Ectodermal cell (in vitro differentiated cells): ENCODE measurements around the gene OPA3.

Source experiments
- H3K27ac ChIP-seq: 2 replicates; pipeline ENCODE4 v1.7.0; 2013; ENCODE audit warnings: mild to moderate bottlenecking, low read depth, low read length; ENCODE audit not compliant: insufficient read depth, poor library complexity, severe bottlenecking
- H3K27me3 ChIP-seq: 2 replicates; pipeline ENCODE4 v1.7.0; 2013; ENCODE audit warnings: mild to moderate bottlenecking, low read length; ENCODE audit not compliant: insufficient read depth, control insufficient read depth, poor library complexity, severe bottlenecking
- H3K36me3 ChIP-seq: one replicate; pipeline ENCODE4 v1.7.0; 2013; ENCODE audit warnings: low read length; ENCODE audit not compliant: control insufficient read depth, insufficient read depth
- H3K4me1 ChIP-seq: one replicate; pipeline ENCODE4 v1.7.0; 2013; ENCODE audit warnings: low read length; ENCODE audit not compliant: control insufficient read depth, insufficient read depth
- H3K4me3 ChIP-seq: 2 replicates; pipeline ENCODE4 v1.7.0; 2013; ENCODE audit warnings: low read depth, low read length, control low read depth; ENCODE audit not compliant: insufficient read depth
- H3K9me3 ChIP-seq: 2 replicates; pipeline ENCODE4 v1.7.0; 2013; ENCODE audit warnings: mild to moderate bottlenecking, low read length, moderate library complexity; ENCODE audit not compliant: control insufficient read depth
- WGBS, 2 experiments: methylation state at CpG; one replicate each; pipeline ENCODE4 v1.1.7; 2013; ENCODE audit warnings: missing lambda C conversion rate in 2 of 2; 5-methylcytosine and 5-hydroxymethylcytosine counted together

The OPA3 gene

DNA sequence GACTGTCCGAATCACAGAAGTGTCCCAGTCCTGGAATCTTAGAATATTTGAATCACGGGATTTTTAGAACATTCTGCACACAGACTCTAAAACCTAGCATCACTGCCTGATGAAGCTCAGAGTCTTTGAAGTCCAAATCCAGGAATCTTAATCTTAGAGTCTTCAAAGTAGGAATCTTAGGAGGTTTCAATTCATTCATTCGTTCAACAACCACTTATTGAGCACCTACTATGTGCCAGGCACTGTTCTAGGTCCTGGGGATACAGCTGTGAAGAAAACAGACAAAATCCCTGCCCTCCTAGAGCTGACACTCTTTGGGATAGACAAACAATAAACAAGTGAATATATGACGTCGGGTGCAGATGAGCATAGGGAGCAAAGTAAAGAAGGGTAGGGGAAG is 89.4 kb downstream of the OPA3 start:
- peaks cover 5% of the 10 kb centered on the region for H3K4me1 ChIP-seq
- H3K27ac ChIP-seq, result no peak overlapping the region
- H3K27me3 ChIP-seq, result peaks cover 42% of the 10 kb centered on the region
- no peaks in the 10 kb centered on the region for H3K9me3 ChIP-seq
- WGBS, 2 experiments, result 91% methylated on average over 5 of the region's 5 CpGs
- H3K4me3 ChIP-seq, result no peak overlapping the region
- H3K36me3 ChIP-seq, result no peaks in the 10 kb centered on the region

DNA sequence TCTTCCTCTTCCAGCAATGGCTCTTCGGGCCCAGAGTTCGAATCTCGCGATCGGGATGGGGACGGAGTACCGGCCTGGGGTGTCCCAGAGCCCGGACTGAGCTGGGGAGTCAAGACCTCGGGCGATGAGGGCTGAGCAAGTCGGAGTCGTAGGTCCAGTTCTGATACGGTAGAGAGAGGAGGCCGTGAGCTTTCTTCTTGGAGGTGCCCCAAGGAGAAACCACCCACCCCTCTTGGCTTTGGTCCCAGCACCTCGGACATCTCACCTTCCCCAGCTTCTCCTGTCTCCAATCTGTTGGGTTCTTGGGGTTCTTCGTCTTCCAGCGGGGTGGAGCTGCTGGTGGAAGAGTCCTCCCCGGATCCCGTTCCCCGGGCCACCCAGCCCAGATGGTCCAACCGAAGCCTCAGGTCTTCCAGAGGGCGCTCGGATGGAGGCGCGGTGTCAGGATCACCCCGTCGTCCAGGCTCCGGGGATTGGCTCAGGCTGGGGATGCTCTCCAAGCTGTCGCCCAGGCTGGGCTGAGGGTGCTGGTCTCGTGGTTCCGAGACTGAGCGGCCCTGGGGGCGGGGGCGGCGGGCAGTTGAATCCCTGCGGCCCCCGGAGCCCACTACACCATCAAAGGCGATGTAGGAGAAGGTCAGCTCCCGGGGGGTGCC is 90.2 kb downstream of the OPA3 start:
- no peak overlapping the region for H3K4me3 ChIP-seq
- 94 to 95% methylated on average over 39 of the region's 39 CpGs for WGBS, 2 experiments

DNA sequence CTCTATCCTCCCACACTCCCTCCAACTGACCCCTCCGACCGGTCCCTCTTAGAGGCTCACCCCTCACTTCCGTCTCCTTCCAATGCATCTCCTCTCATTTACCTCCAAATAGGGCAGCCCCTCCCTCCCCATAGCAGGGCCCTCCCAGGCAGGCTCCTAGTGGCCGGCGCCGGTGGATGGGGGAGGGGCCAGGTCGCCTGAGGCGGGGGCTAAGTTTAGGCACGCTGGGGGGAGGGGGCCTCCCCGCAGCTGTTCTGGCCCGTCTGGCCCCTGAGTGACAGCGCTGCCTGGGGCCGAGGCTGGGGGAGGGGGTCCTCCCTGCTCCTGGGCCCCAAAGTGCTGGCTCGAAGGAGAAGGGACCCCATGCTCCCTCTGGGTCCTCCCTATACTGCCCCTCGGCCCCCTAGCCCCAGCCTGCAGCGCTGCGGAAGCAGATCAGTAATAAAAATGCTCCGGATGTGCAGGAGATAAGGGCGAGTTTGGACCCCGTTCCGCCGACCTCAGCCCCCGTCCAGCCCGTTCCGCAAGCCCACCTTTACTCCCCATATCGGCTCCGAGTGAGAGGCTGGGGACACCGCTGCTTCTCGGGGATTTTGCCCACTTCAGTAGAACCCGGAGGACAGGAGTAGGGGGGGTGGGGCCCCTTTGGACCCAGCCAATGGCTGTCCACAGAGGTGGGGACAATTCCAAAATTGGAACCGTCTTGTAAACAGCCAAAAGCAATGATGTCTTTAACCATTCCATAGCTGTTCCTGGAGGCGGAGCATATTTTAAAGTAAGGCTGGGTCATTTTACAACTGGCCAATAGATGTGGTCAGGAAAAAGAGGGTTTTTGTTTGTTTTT is 91.8 kb downstream of the OPA3 start:
- Histone ChIP-seq H3K9me3 (no peaks in the 10 kb centered on the region), H3K27me3 (peaks cover 19% of the 10 kb centered on the region), H3K36me3 (no peaks in the 10 kb centered on the region), H3K27ac (peak overlapping the region; percentile 56), H3K4me1 (peaks cover 4% of the 10 kb centered on the region), H3K4me3 (peak overlapping the region; percentile 62)
- 1% methylated on average over 32 of the region's 32 CpGs for WGBS, 2 experiments

More for the DNA sequence above, 90.2 kb downstream of the OPA3 start:
- H3K27ac ChIP-seq, result no peak overlapping the region
- H3K4me1 ChIP-seq, result peaks cover 5% of the 10 kb centered on the region
- H3K36me3 ChIP-seq, result no peaks in the 10 kb centered on the region
- H3K27me3 ChIP-seq, result peaks cover 35% of the 10 kb centered on the region
- no peaks in the 10 kb centered on the region for H3K9me3 ChIP-seq

DNA sequence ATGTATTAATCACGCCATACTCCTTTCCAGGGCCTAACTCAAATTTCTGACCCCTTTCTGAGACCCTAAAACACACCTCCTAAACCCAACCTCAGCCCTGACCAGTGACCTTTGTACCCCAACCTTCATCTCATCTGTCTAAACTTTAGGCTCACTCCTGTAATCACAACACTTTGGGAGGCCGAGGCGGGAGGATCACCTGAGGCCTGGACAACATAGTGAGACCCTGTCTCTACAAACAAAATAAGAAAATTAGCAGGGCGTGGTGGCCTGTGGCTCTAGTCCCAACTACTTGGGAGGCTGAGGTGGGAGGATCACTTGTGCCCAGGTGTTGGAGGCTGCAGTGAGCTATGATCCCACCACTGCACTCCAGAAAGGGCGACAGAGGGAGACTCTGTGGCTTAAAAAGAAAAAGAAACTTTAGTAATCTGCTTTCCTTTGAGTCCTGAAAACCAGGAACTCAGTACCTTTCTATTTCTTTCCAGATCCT is 92.4 kb downstream of the OPA3 start:
- peaks cover 12% of the 10 kb centered on the region for H3K27me3 ChIP-seq
- H3K27ac ChIP-seq, result no peak overlapping the region
- 89 to 94% methylated on average over 5 of the region's 5 CpGs for WGBS, 2 experiments
- H3K36me3 ChIP-seq, result no peaks in the 10 kb centered on the region
- H3K9me3 ChIP-seq, result no peaks in the 10 kb centered on the region
- H3K4me3 ChIP-seq, result peak overlapping the region; percentile 62
- H3K4me1 ChIP-seq, result peaks cover under 1% of the 10 kb centered on the region

DNA sequence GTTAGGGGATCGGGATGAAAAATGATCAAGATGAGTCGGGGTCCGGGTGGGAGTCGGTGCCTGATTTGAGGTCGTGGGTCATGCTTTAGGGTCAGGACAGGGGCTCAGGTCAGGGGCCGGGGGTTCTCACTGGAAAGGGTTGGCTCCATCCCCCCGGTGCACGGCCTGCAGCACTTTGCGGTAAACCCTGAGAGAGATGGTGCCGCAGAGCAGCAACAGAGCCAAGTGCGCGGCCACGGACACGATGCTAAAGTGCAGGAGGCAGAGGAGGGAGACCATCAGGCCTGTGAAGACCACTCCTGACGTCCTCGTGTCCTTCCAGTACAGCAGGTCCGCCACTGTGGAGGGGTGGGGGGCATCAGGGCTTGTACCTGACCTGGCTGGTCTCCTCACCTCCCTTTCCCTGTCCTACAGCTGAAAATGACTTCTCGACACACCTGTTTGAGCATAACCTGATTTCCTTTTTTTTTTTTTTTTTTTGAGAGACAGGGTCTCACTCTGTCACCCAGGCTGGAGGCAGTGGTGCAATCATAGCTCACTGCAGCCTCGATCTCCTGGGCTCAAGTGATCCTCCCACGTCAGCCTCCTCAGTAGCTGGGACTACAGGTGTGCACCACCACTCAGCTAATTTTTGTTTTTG is 95.3 kb downstream of the OPA3 start:
- no peaks in the 10 kb centered on the region for H3K36me3 ChIP-seq
- no peak overlapping the region for H3K27ac ChIP-seq
- WGBS, 2 experiments, result 93 to 95% methylated on average over 20 of the region's 20 CpGs
- no peaks in the 10 kb centered on the region for H3K27me3 ChIP-seq
- no peaks in the 10 kb centered on the region for H3K4me1 ChIP-seq
- no peaks in the 10 kb centered on the region for H3K9me3 ChIP-seq
- no peak overlapping the region for H3K4me3 ChIP-seq

DNA sequence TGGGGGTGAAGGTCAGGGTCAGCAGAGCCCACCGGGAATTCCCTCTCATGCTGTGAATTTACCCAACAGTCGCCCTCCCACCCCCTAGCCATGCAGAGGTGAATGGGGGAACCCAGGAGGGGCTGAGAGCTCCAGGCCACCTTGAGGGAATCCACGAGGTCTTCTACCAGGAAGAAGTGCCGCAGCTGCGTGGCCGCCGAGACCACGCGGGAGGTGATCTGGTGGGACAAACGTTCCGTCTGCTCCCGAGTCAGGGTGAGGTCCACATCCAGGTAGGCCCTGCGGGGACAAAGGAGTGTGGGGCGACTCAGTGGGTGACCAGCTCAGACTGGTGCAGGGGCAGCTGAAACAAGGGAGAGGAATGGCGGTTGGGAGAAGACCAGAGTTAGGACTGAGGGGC is 95.9 kb downstream of the OPA3 start:
- H3K27me3 ChIP-seq, result no peaks in the 10 kb centered on the region
- 94 to 95% methylated on average over 15 of the region's 15 CpGs for WGBS, 2 experiments
- no peaks in the 10 kb centered on the region for H3K36me3 ChIP-seq
- no peaks in the 10 kb centered on the region for H3K9me3 ChIP-seq
- no peak overlapping the region for H3K4me3 ChIP-seq
- no peaks in the 10 kb centered on the region for H3K4me1 ChIP-seq
- no peak overlapping the region for H3K27ac ChIP-seq

DNA sequence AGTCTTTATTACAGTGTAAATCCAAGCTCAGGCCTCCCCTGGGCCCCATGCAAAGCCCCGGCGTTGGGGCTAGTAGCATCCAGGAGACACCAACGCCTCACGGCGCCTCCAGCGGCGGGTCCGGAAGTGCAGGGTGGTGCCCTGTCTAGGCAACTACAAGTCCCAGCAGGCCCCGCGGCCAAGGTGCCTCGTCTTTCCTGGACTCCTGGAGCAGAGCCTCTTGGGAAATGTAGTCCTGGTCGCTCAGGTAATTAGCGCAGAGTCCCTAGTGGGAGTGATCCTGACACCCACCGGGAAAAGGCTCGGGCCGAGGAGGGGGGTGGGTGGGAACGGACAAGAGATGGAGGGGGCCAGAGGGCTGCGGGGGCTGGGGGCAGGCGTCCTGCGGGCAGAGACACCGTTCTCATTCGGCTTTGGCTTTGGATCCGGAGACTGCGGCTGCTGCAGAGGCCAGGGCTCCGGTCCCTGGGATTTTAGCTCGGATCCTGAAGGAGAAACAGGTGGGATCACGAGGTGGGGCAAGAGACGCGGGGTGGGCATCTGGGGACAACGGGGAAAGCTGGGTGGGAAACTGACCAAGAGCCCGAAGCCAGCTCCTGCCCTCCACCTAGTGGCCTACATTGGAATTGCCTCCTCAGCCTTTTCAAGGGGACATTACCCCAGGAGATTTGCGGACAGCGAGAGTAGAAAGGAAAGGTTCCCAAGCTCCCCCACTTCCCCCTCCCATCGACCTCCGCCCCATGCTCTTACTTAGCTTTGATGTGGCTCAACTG is 99.1 kb downstream of the OPA3 start:
- Histone ChIP-seq H3K36me3 (no peaks in the 10 kb centered on the region), H3K27me3 (no peaks in the 10 kb centered on the region), H3K9me3 (no peaks in the 10 kb centered on the region), H3K27ac (peak overlapping the region; percentile 62), H3K4me1 (no peaks in the 10 kb centered on the region), H3K4me3 (peak overlapping the region; percentile 48)
- 3% methylated on average over 35 of the region's 35 CpGs for WGBS, 2 experiments

DNA sequence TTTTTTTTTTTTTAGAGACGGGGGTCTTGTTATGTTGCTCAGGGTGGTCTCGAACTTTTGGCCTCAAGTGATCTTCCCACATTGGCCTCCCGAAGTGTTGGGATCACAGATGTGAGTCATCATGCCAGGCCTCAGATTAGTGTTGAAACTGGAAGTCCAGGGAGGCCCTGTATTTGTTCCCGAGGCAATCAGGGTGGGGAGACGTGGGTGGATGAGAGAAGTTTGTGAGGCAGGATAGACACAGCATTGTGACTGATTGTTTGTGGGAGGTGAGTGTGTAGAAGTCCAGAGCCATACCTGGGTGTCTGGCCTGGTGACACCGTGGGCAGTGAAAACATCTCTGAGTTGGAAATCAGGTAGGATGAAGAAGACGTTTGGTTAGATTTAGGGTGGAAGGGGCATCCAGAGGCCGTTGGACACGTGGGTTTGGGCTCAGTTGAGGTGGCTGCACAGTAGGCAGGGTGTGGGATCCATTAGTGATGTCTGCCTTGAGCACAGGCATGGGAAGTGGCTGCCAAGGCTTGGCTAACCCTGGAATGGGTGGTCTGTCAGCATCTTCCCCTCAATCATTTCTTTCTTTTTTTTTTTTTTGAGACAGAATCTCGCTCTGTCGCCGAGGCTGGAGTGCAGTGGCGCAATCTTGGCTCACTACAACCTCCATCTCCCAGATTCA is 100.2 kb downstream of the OPA3 start:
- H3K9me3 ChIP-seq, result no peaks in the 10 kb centered on the region
- H3K4me1 ChIP-seq, result no peaks in the 10 kb centered on the region
- 90 to 91% methylated on average over 13 of the region's 13 CpGs for WGBS, 2 experiments
- H3K4me3 ChIP-seq, result no peak overlapping the region
- H3K27me3 ChIP-seq, result no peaks in the 10 kb centered on the region
- no peaks in the 10 kb centered on the region for H3K36me3 ChIP-seq
- no peak overlapping the region for H3K27ac ChIP-seq

DNA sequence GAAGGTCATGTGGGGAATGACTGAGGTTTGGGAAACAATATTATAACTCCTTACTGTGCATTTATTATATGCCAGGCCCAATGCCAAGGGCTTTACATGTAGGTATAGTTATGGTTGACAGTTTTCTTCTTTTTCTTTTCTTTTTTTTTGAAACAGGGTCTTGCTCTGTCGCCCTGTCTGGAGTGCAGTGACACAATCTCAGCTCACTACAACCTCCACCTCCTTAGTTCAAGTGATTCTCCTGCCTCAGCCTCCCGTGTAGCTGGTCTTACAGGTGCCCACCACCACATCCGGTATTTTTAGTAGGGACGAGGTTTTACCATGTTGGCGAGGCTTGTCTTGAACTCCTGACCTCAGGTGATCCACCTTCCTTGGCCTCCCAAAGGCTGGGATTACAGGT is 101.6 kb downstream of the OPA3 start:
- peaks cover under 1% of the 10 kb centered on the region for H3K4me1 ChIP-seq
- no peak overlapping the region for H3K27ac ChIP-seq
- no peak overlapping the region for H3K4me3 ChIP-seq
- no peaks in the 10 kb centered on the region for H3K9me3 ChIP-seq
- H3K27me3 ChIP-seq, result no peaks in the 10 kb centered on the region
- H3K36me3 ChIP-seq, result no peaks in the 10 kb centered on the region
- 89 to 92% methylated on average over 5 of the region's 5 CpGs for WGBS, 2 experiments
